ENCODE results near the gene PTPRN2.

Gene PTPRN2

GRCh38 chr7:158063850-158064610 lies 523.6 kb downstream of the PTPRN2 start:
- Histone ChIP-seq H3K79me2 (no peaks in the 10 kb centered on the region), H3K27ac (no peak overlapping the region), H2AFZ (no peak overlapping the region), H3K4me1 (no peaks in the 10 kb centered on the region), H3K9ac (no peak overlapping the region), H3K36me3 (ENCODE audit: control insufficient read depth, insufficient read depth, low read length) (no peaks in the 10 kb centered on the region), H3K4me3 (ENCODE audit: low read depth, low read length) (no peak overlapping the region), H3K27me3 (ENCODE audit: control insufficient read depth, insufficient read depth, low read length) (no peaks in the 10 kb centered on the region), H3K4me2 (ENCODE audit: low read length) (no peak overlapping the region), H3K9me3 (ENCODE audit: control insufficient read depth, low read length) (no peaks in the 10 kb centered on the region)
- no peak for TF ChIP-seq CTCF (IDR thresholded peaks at IDR 0.05)

GRCh38 chr7:158062661-158063060 lies 525.0 kb downstream of the PTPRN2 start:
- H3K4me2 ChIP-seq (ENCODE audit: low read length) = no peak overlapping the region
- H3K27me3 ChIP-seq (ENCODE audit: control insufficient read depth, insufficient read depth, low read length) = no peaks in the 10 kb centered on the region
- H3K79me2 ChIP-seq = no peaks in the 10 kb centered on the region
- no peak for TF ChIP-seq CTCF (IDR thresholded peaks at IDR 0.05)
- H3K27ac ChIP-seq = no peak overlapping the region
- no peaks in the 10 kb centered on the region for H3K4me1 ChIP-seq
- no peaks in the 10 kb centered on the region for H3K9me3 ChIP-seq (ENCODE audit: control insufficient read depth, low read length)
- no peak overlapping the region for H3K4me3 ChIP-seq (ENCODE audit: low read depth, low read length)
- no peak overlapping the region for H3K9ac ChIP-seq
- no peaks in the 10 kb centered on the region for H3K36me3 ChIP-seq (ENCODE audit: control insufficient read depth, insufficient read depth, low read length)
- no peak overlapping the region for H2AFZ ChIP-seq

GRCh38 chr7:158061884-158062656 lies 525.6 kb downstream of the PTPRN2 start:
- Histone ChIP-seq H3K4me1 (no peaks in the 10 kb centered on the region), H3K9ac (no peak overlapping the region), H3K79me2 (no peaks in the 10 kb centered on the region), H3K9me3 (ENCODE audit: control insufficient read depth, low read length) (no peaks in the 10 kb centered on the region), H3K27ac (no peak overlapping the region), H3K4me2 (ENCODE audit: low read length) (no peak overlapping the region), H3K27me3 (ENCODE audit: control insufficient read depth, insufficient read depth, low read length) (no peaks in the 10 kb centered on the region), H3K4me3 (ENCODE audit: low read depth, low read length) (no peak overlapping the region), H3K36me3 (ENCODE audit: control insufficient read depth, insufficient read depth, low read length) (no peaks in the 10 kb centered on the region), H2AFZ (no peak overlapping the region)
- no peak for TF ChIP-seq CTCF (IDR thresholded peaks at IDR 0.05)

- Histone ChIP-seq H3K27me3 (ENCODE audit: control insufficient read depth, insufficient read depth, low read length) (no peaks in the 10 kb centered on the region), H3K27ac (no peak overlapping the region), H3K9ac (no peak overlapping the region), H3K4me3 (ENCODE audit: low read depth, low read length) (no peak overlapping the region), H2AFZ (no peak overlapping the region), H3K9me3 (ENCODE audit: control insufficient read depth, low read length) (no peaks in the 10 kb centered on the region), H3K36me3 (ENCODE audit: control insufficient read depth, insufficient read depth, low read length) (no peaks in the 10 kb centered on the region), H3K79me2 (no peaks in the 10 kb centered on the region), H3K4me2 (ENCODE audit: low read length) (no peak overlapping the region), H3K4me1 (no peaks in the 10 kb centered on the region)
- TF ChIP-seq CTCF (IDR thresholded peaks at IDR 0.05) = no peak
Observed at GRCh38 chr7:158061026-158061630, 526.5 kb downstream of the PTPRN2 start.

Data from parathyroid adenoma (tissue), 2 donors.